ENCODE measurements around the gene TTC22.

The TTC22 gene

DNA sequence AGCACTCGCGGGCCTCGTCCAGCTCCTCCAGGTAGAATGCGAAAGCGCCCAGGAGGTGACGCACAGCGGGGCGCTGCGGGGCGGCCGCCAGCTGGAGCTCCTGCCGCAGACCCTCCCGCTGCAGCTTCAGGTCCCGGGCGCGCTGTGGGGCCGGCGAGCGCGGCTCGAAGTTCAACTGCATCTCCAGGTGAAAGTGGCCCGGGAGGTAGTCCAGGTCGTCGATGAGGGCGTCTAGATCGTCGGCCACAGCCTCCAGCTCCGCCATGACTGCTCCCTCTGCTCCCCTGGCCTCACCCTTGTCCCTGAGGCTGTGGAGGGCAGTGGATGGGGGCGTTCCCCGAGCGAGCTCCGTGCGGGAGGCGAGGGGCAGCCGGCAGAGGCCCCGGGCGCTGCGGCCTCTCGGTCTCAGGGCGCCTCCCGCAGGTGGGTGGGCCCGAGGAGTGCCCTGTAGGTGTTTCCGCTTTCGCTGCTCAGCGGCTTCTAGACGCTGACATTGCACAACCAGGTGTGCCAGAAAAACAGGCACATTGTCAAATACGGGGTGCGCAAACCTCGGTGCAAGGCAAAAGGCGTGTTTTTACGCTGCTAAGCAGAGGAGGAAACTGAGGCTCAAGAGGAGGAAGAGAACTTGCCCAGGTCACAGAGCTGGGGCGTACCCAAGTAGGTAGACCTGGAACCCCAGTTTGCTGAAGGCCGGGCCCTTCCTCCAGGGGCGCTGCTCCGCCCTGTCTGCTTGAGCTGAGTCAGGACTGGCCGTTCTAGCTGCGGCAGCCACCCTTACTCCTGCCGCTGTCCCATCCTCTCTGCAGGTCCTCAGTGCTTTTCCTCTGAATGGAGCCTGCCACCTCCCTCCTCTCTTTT is at the start of gene TTC22:
Gene TTC22 (minus strand): TSS at position 425 of the 861 bp plus-strand sequence. CDS start 160 bp downstream, at position 265.
- DNase-seq (ENCODE audit: low read depth in 1 of 2, low spot score in 1 of 2): peak; percentile 49 to 51

DNA sequence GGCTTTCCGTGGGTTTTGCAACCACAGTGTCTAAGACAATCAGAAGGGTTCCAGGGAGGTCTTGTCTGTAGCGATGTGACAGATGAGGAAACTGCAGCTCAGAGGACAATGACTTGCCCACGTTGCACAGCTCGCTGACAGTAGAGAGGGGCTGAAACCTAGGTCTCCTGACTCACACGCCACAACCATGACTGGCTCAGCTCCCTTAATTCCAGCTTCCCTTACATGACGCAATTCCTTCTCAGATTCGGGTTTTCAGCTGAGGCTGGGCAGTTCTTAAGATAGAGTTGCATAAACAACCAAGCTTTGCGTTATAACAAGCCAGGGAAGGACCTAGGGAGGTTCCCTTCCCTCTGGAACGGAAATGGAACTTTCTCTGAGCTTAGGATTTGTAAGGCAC is 49.6 kb upstream of the TTC22 start:
- no peak for DNase-seq (ENCODE audit: low read depth in 1 of 2, low spot score in 1 of 2)

DNA sequence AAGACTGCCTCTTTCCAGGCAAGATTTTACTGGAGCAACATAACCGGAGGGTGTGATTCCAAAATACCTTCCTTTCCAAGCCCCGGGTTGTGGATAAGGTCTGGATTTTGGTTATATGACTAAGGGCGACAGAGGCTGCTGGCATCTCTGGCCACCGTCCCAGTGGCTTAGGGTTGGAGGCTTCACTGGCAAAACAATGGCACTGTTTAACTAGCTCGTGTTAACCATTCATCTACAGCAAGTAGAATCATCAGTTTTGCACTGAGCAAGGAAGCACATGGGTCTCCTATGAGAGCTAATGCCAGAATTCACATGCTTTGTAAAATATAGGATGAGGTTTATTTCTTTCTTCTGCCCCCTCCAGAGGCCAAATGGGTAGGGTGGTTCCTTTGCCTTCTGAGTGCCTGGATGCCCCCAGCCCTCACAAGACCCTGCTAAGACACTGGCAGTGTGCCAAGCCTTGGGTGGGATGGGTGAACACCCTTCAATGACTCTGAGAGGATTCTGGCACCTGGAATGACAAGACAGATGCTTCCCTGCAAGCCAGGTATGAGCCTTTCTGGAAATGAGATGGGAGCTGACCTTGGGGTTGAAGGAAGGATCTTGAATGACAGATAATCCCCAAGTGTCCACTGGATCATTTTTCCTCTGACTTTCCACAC is 49.1 kb upstream of the TTC22 start:
- DNase-seq (ENCODE audit: low read depth in 1 of 2, low spot score in 1 of 2): no peak

DNA sequence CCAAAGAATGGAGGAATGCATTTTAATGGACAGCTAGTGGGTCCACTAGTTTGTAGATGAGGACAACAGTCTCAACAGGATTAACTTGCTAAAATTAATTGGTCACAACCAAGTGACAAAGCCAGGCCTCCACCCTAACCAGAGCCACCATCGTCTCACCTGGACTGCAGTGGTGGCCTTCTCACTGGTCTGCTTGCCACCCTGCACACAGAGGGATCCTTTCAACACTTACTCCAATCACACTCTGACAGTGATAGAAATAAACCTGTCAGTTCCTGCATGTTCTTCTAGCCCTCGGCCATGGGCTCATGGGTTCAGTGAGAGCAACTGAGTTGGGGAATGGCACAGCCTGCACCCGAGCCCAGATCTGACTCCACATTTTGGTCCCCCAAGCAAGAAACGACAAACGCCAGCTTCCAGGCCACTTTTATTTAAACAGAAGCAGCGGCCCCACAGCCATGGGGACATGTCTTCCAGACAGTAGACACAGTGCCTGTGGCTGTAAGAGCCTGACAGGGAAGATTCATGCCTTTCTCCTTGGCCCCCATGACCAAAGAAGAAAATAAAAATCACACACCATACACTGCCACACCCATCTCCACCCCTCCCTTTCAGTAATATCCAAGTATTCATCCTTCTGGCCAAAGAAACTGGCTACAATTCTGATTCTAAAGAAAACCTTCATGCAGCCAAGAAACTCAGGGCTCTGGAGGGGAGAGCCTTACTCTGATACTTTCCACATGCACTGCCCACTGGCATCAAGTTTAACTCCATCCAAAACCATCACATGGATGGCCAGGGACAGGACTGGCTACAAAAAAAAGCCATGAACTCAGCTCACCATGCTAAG is 48.3 kb upstream of the TTC22 start:
- no peak for DNase-seq (ENCODE audit: low read depth in 1 of 2, low spot score in 1 of 2)

DNA sequence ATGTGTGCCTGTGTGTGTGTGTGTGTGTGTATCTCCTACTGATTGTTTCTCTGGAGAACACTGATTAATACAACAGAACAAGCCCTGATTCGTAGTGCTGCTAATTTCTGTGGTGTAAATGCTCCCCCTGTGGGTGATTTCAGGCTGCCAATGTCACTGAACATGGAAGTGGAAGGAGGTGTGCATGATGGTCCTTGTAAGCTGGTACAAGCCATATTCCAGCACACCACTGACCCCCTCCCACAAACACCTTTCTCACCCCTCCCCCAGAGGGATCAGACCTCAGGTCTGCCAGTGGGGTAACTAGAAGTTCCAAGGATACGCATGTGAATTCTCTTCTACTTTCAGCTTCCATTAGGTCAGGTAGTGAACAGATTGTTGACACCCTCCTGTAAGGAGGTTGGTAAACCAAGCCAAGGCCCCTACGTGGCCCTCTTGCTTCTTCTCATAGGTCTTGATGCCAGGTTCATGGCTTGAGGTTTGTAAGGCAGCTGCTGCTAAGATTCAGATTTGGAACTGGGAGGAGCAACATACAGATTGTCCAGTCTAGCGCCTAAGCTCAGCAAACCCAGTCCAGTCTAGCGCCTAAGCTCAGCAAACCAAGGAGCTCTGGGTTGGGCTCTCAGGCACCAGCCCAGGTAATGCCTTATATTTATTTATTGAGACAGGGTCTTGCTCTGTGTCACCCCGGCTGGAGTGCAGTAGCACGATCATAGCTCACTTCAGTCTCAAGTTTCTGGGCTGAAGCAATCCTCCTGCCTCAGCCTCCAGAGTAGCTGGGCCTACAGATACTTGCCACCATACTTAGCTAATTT is 47.2 kb upstream of the TTC22 start:
- DNase-seq (ENCODE audit: low read depth in 1 of 2, low spot score in 1 of 2): no peak

DNA sequence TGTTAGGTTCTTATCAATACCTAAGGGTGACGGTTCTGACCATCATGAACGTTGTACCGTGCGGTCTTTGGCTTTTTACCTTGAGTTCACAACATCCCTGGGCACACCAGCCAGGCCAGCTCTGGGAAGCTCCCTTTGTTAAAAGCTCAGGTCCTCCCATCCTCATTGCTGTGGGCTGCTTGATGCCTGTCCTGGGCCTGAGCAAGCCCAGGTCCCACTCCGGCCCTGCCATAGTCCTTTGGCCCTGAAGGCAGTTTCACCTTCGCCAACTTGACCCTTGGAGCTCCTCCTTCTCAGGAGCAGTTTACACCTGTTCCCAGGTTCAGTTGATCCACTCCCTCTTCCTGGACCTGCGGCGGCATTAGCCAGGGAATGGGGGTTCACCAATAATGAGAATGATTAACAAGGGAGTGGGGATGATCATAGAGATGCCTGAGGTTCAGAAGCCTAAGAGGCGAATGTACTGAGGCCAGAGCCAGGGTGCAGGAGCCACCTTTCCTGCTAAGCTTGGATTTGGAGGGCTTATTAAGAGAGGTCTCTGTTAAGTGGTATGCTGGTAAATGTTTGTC is 45.7 kb upstream of the TTC22 start:
- DNase-seq (ENCODE audit: low read depth in 1 of 2, low spot score in 1 of 2): no peak

GRCh38 chr1:54846301-54846700 is 45.2 kb upstream of the TTC22 start:
- DNase-seq (ENCODE audit: low read depth in 1 of 2, low spot score in 1 of 2): no peak

GRCh38 chr1:54845772-54846171 is 44.6 kb upstream of the TTC22 start:
- no peak for DNase-seq (ENCODE audit: low read depth in 1 of 2, low spot score in 1 of 2)

- DNase-seq (ENCODE audit: low read depth in 1 of 2, low spot score in 1 of 2): no peak
These were observed 43.4 kb upstream of the TTC22 start for GRCh38 chr1:54844564-54844963.

- DNase-seq (ENCODE audit: low read depth in 1 of 2, low spot score in 1 of 2): no peak
These were observed 42.3 kb upstream of the TTC22 start for GRCh38 chr1:54843449-54843848.

DNA sequence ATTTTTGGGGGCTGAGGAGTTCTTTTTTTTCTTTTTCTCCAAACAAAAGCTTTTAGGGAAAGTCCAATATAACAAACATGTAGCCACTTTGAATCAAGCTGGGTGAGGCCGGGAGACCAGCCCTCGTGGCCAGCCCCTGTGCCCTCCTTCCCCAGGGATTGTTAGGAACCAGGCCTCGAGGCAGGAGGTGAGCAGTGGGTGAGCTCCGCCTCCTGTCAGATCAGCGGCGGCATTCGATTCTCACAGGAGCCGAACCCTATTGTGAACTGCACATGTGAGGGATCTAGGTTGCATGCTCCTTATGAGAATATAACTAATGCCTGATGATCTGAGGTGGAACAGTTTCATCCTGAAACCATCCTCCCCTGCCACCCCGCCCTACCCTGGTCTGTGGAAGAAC is 41.8 kb upstream of the TTC22 start:
- DNase-seq (ENCODE audit: low read depth in 1 of 2, low spot score in 1 of 2): no peak

DNA sequence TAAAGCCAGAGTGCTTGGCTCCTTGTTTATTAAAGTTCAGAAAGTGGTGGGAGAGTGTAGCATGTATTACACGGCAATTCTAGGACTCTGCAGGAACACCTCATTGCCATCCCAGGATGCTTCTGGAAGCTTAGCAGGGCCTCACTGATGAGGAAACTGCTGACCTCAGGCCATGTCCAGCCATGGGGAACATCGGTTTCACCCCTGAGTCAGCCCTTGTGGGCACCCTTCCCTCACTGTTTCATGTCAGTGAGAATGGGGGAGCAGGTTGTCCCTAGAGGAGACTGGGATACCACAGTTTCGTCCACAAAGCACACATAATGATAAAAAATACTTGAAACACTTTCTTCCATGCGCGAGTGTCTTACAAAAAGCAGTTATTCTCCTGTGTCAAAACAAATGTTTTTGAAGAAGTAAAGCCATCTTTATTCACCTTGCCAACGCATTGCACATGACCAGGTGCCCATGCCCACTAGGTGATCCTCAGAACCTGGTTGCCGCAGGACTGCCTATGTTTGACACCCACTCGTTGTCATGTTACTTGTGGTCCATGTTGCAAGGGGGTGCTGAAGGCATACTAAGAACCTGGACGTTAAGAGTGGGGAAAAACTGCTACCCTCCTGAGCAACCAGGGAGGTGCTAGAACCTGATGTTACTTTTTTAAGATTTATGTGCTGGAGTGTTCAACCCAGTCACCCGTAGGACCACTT is 41.2 kb upstream of the TTC22 start:
- DNase-seq (ENCODE audit: low read depth in 1 of 2, low spot score in 1 of 2): no peak

GRCh38 chr1:54839824-54840223 is 38.7 kb upstream of the TTC22 start:
- no peak for DNase-seq (ENCODE audit: low read depth in 1 of 2, low spot score in 1 of 2)

GRCh38 chr1:54838565-54839180 is 37.5 kb upstream of the TTC22 start:
- DNase-seq (ENCODE audit: low read depth in 1 of 2, low spot score in 1 of 2): no peak

DNA sequence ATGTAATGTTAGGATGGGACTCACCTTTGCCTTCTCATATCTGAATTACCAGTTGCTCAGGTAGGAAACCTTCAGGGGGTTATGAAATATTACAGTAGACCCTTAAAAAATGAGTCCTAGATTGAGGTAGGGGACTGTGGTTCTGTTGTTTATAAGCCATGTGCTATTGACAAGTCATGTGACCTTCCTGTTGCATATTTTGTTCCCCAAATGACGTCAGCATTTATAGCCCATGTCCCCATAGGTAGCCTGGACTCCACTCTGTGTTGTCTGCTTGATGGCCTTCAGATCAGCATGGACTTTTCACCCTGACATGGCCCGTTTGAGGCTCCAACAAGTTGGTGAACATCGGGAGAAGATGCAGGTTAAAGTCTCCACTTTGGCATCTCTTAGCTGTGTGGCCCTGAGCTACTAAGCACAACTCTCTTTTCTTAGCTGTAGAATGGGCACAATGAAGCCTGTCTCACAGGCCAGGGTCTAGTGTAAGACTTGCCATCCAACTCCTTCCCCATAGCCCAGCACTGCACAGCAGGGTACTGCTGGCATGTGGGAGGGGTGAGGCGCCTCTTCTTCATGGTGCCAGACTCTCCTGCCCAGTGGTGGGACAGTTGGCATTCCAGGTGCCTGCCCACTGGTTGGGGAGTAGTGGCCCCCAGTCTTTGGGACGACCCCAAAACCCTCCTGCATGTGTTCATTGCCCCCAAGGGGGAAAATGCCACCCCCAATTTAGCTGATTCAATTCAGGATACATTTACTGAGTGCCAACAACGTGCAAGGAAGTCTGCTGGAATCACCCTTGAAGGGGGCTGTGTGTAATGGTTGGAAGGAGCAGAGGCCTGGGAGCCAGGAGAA is 36.1 kb upstream of the TTC22 start:
- no peak for DNase-seq (ENCODE audit: low read depth in 1 of 2, low spot score in 1 of 2)

DNA sequence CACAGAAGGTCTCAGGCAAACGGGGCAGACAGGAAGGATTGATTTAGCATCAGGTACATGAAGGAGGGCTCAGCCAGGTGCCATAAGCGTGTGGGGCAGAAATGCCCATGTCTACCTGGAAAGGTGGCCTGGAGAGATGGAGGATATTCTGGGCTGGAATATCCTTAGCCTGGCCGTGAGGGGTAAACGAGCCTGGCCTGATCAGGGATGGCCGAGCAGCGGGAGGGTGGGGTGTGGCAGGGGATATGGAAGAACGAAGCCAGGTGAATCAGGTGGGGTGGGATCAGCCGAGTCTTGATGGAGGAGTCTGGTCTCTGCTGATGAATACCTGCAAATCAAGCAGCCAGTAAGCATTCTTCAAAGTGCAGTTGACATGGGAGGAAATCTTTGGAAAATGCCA is 35.5 kb upstream of the TTC22 start:
- no peak for DNase-seq (ENCODE audit: low read depth in 1 of 2, low spot score in 1 of 2)

DNA sequence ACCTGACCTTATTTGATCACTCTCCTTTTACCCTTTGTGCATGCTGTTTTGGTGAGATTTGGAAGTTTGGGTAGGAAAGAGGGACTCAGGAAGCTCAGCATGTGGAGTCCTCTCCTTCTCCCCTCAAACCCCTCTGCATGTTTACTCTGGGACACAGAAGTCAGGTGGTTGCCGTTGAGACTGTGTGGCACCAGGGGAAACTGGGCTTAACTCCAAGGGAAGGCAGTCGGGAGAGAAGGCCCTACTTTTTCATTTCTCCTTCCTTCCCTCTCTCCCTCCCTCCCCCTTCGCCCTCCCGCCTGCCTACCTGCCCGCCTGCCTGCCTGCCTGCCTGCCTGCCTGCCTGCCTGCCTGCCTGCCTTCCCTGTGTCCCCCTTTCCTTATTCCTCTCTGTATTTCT is 34.8 kb upstream of the TTC22 start:
- no peak for DNase-seq (ENCODE audit: low read depth in 1 of 2, low spot score in 1 of 2)

GRCh38 chr1:54835131-54835898 is 34.2 kb upstream of the TTC22 start:
- DNase-seq (ENCODE audit: low read depth in 1 of 2, low spot score in 1 of 2): no peak
